AG09309 (cell line): ENCODE measurements around the gene MYADML2.

Experiments
- DNase-seq: peaks from one replicate; pipeline ENCODE4 v3.0.0-alpha.2; 2010; ENCODE audit warnings: low read depth
- H3K4me3 ChIP-seq: 2 replicates; pipeline ENCODE4 v1.5.1; 2011; ENCODE audit warnings: mild to moderate bottlenecking, low read depth, low read length, moderate library complexity; ENCODE audit not compliant: control insufficient read depth
- CTCF ChIP-seq: IDR thresholded peaks from 2 replicates; pipeline ENCODE4 v1.5.1; 2011; ENCODE audit warnings: mild to moderate bottlenecking, low read depth, low read length, inconsistent platforms; ENCODE audit not compliant: insufficient read depth, control insufficient read depth; ENCODE audit errors: missing control alignments

MYADML2 gene

DNA sequence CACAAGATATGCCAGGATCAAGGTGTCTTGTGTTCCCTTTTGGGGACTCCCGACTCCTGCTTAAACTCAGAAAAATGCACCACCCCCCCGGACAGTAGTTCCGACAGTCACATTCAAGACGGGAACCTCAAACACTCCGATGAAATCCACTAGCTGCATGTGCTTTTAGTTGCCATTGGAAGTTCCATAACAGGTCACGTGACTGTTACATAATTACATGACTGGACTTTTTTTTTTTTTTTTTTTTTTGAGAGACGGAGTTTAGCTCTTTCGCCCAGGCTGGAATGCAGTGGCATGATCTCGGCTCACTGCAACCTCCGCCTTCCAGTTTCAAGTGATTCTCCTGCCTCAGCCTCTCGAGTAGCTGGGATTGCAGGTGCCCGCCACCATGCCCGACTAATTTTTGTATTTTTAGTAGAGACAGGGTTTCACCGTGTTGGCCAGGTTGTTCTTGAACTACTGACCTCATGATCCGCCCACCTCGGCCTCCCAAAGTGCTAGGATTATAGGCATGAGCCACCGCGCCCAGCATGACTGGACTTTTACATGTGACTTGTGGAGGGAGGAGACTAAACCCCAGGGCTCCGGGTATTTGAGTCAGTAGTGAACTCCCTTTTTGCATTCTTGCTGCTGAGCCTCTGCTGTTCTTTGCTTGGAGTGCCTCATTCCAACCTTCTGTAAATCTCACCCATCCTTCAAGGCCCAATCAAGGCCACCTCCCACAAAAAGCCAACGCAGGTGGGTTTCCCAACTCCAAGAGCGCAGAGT lies 30.6 kb downstream of the MYADML2 start:
- peak overlapping the region; percentile 49 for H3K4me3 ChIP-seq
- DNase-seq, result peak; percentile 53
- no peak for TF ChIP-seq CTCF

GRCh38 chr17:81915331-81915730 lies 31.7 kb downstream of the MYADML2 start:
- no peak for DNase-seq
- H3K4me3 ChIP-seq, result no peak overlapping the region
- TF ChIP-seq CTCF, result no peak

GRCh38 chr17:81914103-81914850 lies 32.8 kb downstream of the MYADML2 start:
- no peak for DNase-seq
- H3K4me3 ChIP-seq, result no peak overlapping the region
- no peak for TF ChIP-seq CTCF

- H3K4me3 ChIP-seq, result no peak overlapping the region
- TF ChIP-seq CTCF, result no peak
- no peak for DNase-seq
These were observed 33.5 kb downstream of the MYADML2 start for GRCh38 chr17:81913394-81914102.

DNA sequence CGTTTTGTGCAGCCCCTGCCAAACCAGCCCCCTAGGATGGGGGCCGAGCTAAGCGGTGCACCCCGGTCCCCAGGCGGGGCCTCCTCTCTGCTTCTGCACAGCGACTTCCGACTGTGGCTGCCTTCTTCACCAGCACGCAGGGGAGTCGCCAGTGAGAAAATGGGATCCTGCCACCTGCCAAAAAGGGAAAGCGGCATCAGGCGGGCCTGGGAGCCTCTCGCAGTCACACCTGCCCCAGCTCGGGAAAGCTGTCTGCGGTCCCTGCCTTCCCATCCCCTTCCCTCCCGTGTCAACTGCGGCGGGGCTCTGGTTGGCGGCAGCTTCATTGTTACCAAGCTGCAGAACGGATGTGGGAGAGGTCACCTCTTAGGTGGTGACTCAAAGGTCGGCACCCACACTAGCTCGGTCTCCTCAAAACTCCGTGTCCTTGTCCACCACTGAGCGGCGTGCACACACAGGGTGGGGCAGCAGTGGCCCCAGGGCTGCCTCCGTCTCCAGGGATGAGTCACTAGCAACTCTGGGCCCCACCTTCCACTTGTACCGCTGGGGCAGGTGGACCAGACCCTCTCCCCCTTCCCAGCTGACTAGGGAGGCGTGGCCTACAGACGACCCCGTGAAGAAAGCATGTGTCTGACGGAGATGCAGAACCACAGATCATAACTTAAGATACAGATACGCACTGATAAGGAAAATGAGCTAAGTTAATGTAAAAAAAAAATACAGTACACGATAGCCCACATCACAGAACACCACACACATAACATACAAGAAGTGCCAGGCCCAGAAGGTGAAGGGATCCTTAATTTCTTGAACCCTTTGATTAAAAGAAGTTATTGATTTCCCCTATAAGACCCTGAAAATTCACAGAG lies 34.4 kb downstream of the MYADML2 start:
- no peak for TF ChIP-seq CTCF
- DNase-seq, result no peak
- no peak overlapping the region for H3K4me3 ChIP-seq

- no peak overlapping the region for H3K4me3 ChIP-seq
- DNase-seq, result no peak
- TF ChIP-seq CTCF, result no peak
These were observed 35.1 kb downstream of the MYADML2 start for GRCh38 chr17:81911969-81912368.
